GM19452 (cell line): Measurements from ENCODE around the gene CAPN6.

Experiments
- ATAC-seq: cut with Tn5 transposase; IDR thresholded peaks from one replicate; pipeline ENCODE4 v1.9.1; 2021; ENCODE audit not compliant: unreplicated experiment

CAPN6 gene

GRCh38 chrX:111270339-111270738, at the start of gene CAPN6:
Gene CAPN6, minus strand, starts transcription at chrX:111270483. Its CDS starts 6,547 bp downstream, at chrX:111263936.
- no peak for ATAC-seq

- no peak for ATAC-seq
Measured at GRCh38 chrX:111319451-111319850, 49.2 kb upstream of the CAPN6 start.

GRCh38 chrX:111318901-111319300, 48.6 kb upstream of the CAPN6 start:
- ATAC-seq: no peak

- no peak for ATAC-seq
Measured at GRCh38 chrX:111309083-111309482, 38.8 kb upstream of the CAPN6 start.

- no peak for ATAC-seq
Measured at GRCh38 chrX:111308039-111308438, 37.8 kb upstream of the CAPN6 start.

- ATAC-seq: no peak
Measured at GRCh38 chrX:111302284-111302683, 32.0 kb upstream of the CAPN6 start.

- ATAC-seq: no peak
Measured at GRCh38 chrX:111288841-111289240, 18.6 kb upstream of the CAPN6 start.

- no peak for ATAC-seq
Measured at GRCh38 chrX:111284631-111285293, 14.5 kb upstream of the CAPN6 start.

- no peak for ATAC-seq
Measured at GRCh38 chrX:111283446-111283845, 13.2 kb upstream of the CAPN6 start.

GRCh38 chrX:111282991-111283390, 12.7 kb upstream of the CAPN6 start:
- ATAC-seq: no peak

GRCh38 chrX:111282139-111282538, 11.9 kb upstream of the CAPN6 start:
- ATAC-seq: no peak

GRCh38 chrX:111268506-111268905, 1.8 kb downstream of the CAPN6 start:
- no peak for ATAC-seq

GRCh38 chrX:111265486-111265885, 4.8 kb downstream of the CAPN6 start:
- ATAC-seq: no peak

- no peak for ATAC-seq
Measured at GRCh38 chrX:111264385-111264784, 5.9 kb downstream of the CAPN6 start.

GRCh38 chrX:111262086-111262485, 8.2 kb downstream of the CAPN6 start:
- no peak for ATAC-seq

GRCh38 chrX:111260451-111260850, 9.8 kb downstream of the CAPN6 start:
- ATAC-seq: no peak

- ATAC-seq: no peak
Measured at GRCh38 chrX:111259559-111259958, 10.7 kb downstream of the CAPN6 start.

GRCh38 chrX:111257733-111258132, 12.6 kb downstream of the CAPN6 start:
- ATAC-seq: no peak

GRCh38 chrX:111254896-111255693, 15.2 kb downstream of the CAPN6 start:
- ATAC-seq: no peak

- ATAC-seq: no peak
Measured at GRCh38 chrX:111244235-111244750, 26.0 kb downstream of the CAPN6 start.

- ATAC-seq: no peak
Measured at GRCh38 chrX:111216293-111216801, 53.9 kb downstream of the CAPN6 start.

- no peak for ATAC-seq
Measured at GRCh38 chrX:111207851-111208250, 62.4 kb downstream of the CAPN6 start.
